ENCODE results near the gene SNAI1. TPM values are rescaled to one million over a fixed set of nuclear protein-coding genes. Genes with fewer than 3 reads are reported as not detected.

The SNAI1 gene
- total RNA-seq, 2 experiments from 2014 or later: 0.37 to 0.47 TPM

- ATAC-seq (no peak), DNase-seq (no peak)
- ChIA-PET CTCF (interaction anchor here (1.1 to 13.9 kb wide), 5 partner anchors 19 to 188 kb away, joined by 3 to 408 read pairs (median 16); no protein-coding TSS in a partner anchor), POLR2A (interaction anchor here (1.3 kb wide), 1 partner anchor 90 kb away, joined by 4 read pairs; no protein-coding TSS in a partner anchor)
- Mint-ChIP-seq H3K4me1 (ENCODE audit: low read depth) (peaks cover 31% of the 10 kb centered on the region), H3K36me3 (ENCODE audit: low read depth) (no peaks in the 10 kb centered on the region), H3K4me3 (peak overlapping the region; percentile 41), H3K27ac (no peak overlapping the region), H3K27me3 (ENCODE audit: low read depth) (peaks cover 20% of the 10 kb centered on the region), H3K9me3 (ENCODE audit: insufficient read depth) (no peaks in the 10 kb centered on the region)
Observed at GRCh38 chr20:49981218-49982071, 1.3 kb upstream of the SNAI1 start.

GRCh38 chr20:49982072-49982345, 771 bp upstream of the SNAI1 start:
- DNase-seq (no peak), ATAC-seq (no peak)
- CTCF ChIA-PET: interaction anchor here (1.1 to 13.9 kb wide), 4 partner anchors 19 to 188 kb away, joined by 3 to 408 read pairs (median 40); no protein-coding TSS in a partner anchor
- POLR2A ChIA-PET: no interaction called here
- Mint-ChIP-seq H3K36me3 (ENCODE audit: low read depth) (no peaks in the 10 kb centered on the region), H3K27me3 (ENCODE audit: low read depth) (peaks cover 20% of the 10 kb centered on the region), H3K4me3 (peak overlapping the region; percentile 41), H3K4me1 (ENCODE audit: low read depth) (peaks cover 31% of the 10 kb centered on the region), H3K27ac (no peak overlapping the region), H3K9me3 (ENCODE audit: insufficient read depth) (no peaks in the 10 kb centered on the region)

GRCh38 chr20:49983123-49983847, 505 bp downstream of the SNAI1 start:
- H3K4me3 Mint-ChIP-seq: peak overlapping the region; percentile 60
- no peak for ATAC-seq
- peaks cover 20% of the 10 kb centered on the region for H3K27me3 Mint-ChIP-seq (ENCODE audit: low read depth)
- ChIA-PET CTCF (interaction anchor here (3.7 to 13.9 kb wide), 2 partner anchors 89 to 186 kb away, joined by 16 to 408 read pairs; no protein-coding TSS in a partner anchor), POLR2A (no interaction called here)
- H3K4me1 Mint-ChIP-seq (ENCODE audit: low read depth): peaks cover 31% of the 10 kb centered on the region
- no peaks in the 10 kb centered on the region for H3K9me3 Mint-ChIP-seq (ENCODE audit: insufficient read depth)
- peak overlapping the region; percentile 25 for H3K27ac Mint-ChIP-seq
- no peak for DNase-seq
- H3K36me3 Mint-ChIP-seq (ENCODE audit: low read depth): no peaks in the 10 kb centered on the region

- ATAC-seq (no peak), DNase-seq (no peak)
- no peaks in the 10 kb centered on the region for H3K9me3 Mint-ChIP-seq (ENCODE audit: insufficient read depth)
- peaks cover 20% of the 10 kb centered on the region for H3K27me3 Mint-ChIP-seq (ENCODE audit: low read depth)
- H3K4me3 Mint-ChIP-seq: peak overlapping the region; percentile 60
- no peaks in the 10 kb centered on the region for H3K36me3 Mint-ChIP-seq (ENCODE audit: low read depth)
- CTCF ChIA-PET: interaction anchor here (1.8 to 13.9 kb wide), 2 partner anchors 88 to 102 kb away, joined by 6 to 408 read pairs; no protein-coding TSS in a partner anchor
- POLR2A ChIA-PET: interaction anchor here (0.5 kb wide), 1 partner anchor 526 kb away, joined by 4 read pairs; the partner anchor contains the start of gene PTPN1
- peaks cover 27% of the 10 kb centered on the region for H3K4me1 Mint-ChIP-seq (ENCODE audit: low read depth)
- H3K27ac Mint-ChIP-seq: no peak overlapping the region
Observed at GRCh38 chr20:49983848-49984408, 1.1 kb downstream of the SNAI1 start.

- ChIA-PET CTCF (interaction anchor here (1.8 to 13.9 kb wide), 2 partner anchors 88 to 101 kb away, joined by 6 to 408 read pairs; no protein-coding TSS in a partner anchor), POLR2A (interaction anchor here (0.5 kb wide), 1 partner anchor 526 kb away, joined by 4 read pairs; the partner anchor contains the start of gene PTPN1)
- Mint-ChIP-seq H3K36me3 (ENCODE audit: low read depth) (no peaks in the 10 kb centered on the region), H3K4me1 (ENCODE audit: low read depth) (peaks cover 31% of the 10 kb centered on the region), H3K27ac (no peak overlapping the region), H3K4me3 (no peak overlapping the region), H3K27me3 (ENCODE audit: low read depth) (peaks cover 20% of the 10 kb centered on the region), H3K9me3 (ENCODE audit: insufficient read depth) (no peaks in the 10 kb centered on the region)
- ATAC-seq (no peak), DNase-seq (no peak)
Observed at GRCh38 chr20:49984426-49985153, 1.8 kb downstream of the SNAI1 start.

GRCh38 chr20:49985157-49985556, 2.4 kb downstream of the SNAI1 start:
- Mint-ChIP-seq H3K4me1 (ENCODE audit: low read depth) (peaks cover 32% of the 10 kb centered on the region), H3K9me3 (ENCODE audit: insufficient read depth) (no peaks in the 10 kb centered on the region), H3K4me3 (no peak overlapping the region), H3K36me3 (ENCODE audit: low read depth) (no peaks in the 10 kb centered on the region), H3K27me3 (ENCODE audit: low read depth) (peaks cover 17% of the 10 kb centered on the region), H3K27ac (no peak overlapping the region)
- ChIA-PET POLR2A (no interaction called here), CTCF (interaction anchor here (1.8 to 13.9 kb wide), 2 partner anchors 87 to 100 kb away, joined by 6 to 408 read pairs; no protein-coding TSS in a partner anchor)
- DNase-seq (no peak), ATAC-seq (no peak)

GRCh38 chr20:49985617-49986016, 2.8 kb downstream of the SNAI1 start:
- ChIA-PET POLR2A (interaction anchor here (1.2 kb wide), 1 partner anchor 86 kb away, joined by 3 read pairs; no protein-coding TSS in a partner anchor), CTCF (interaction anchor here (1.4 to 1.8 kb wide), 2 partner anchors 85 to 100 kb away, joined by 6 to 14 read pairs; no protein-coding TSS in a partner anchor)
- Mint-ChIP-seq H3K27ac (no peak overlapping the region), H3K27me3 (ENCODE audit: low read depth) (peaks cover 14% of the 10 kb centered on the region), H3K4me3 (no peak overlapping the region), H3K36me3 (ENCODE audit: low read depth) (no peaks in the 10 kb centered on the region), H3K9me3 (ENCODE audit: insufficient read depth) (no peaks in the 10 kb centered on the region), H3K4me1 (ENCODE audit: low read depth) (peaks cover 29% of the 10 kb centered on the region)
- ATAC-seq: no peak
- no peak for DNase-seq

- Mint-ChIP-seq H3K27me3 (ENCODE audit: low read depth) (peaks cover 11% of the 10 kb centered on the region), H3K9me3 (ENCODE audit: insufficient read depth) (no peaks in the 10 kb centered on the region), H3K4me3 (no peak overlapping the region), H3K36me3 (ENCODE audit: low read depth) (no peaks in the 10 kb centered on the region), H3K27ac (no peak overlapping the region), H3K4me1 (ENCODE audit: low read depth) (peaks cover 29% of the 10 kb centered on the region)
- no peak for DNase-seq
- ATAC-seq: no peak
- ChIA-PET CTCF (interaction anchor here (1.4 kb wide), 1 partner anchor 85 kb away, joined by 14 read pairs; no protein-coding TSS in a partner anchor), POLR2A (interaction anchor here (1.2 kb wide), 1 partner anchor 85 kb away, joined by 3 read pairs; no protein-coding TSS in a partner anchor)
Observed at GRCh38 chr20:49986049-49986448, 3.3 kb downstream of the SNAI1 start.

- ChIA-PET CTCF (interaction anchor here (0.7 to 1.4 kb wide), 3 partner anchors 9 to 188 kb away, joined by 3 to 14 read pairs (median 5); no protein-coding TSS in a partner anchor), POLR2A (interaction anchor here (1.2 kb wide), 1 partner anchor 84 kb away, joined by 3 read pairs; no protein-coding TSS in a partner anchor)
- Mint-ChIP-seq H3K4me1 (ENCODE audit: low read depth) (peaks cover 26% of the 10 kb centered on the region), H3K27me3 (ENCODE audit: low read depth) (no peaks in the 10 kb centered on the region), H3K4me3 (no peak overlapping the region), H3K27ac (no peak overlapping the region), H3K9me3 (ENCODE audit: insufficient read depth) (no peaks in the 10 kb centered on the region), H3K36me3 (ENCODE audit: low read depth) (no peaks in the 10 kb centered on the region)
- DNase-seq (no peak), ATAC-seq (no peak)
Observed at GRCh38 chr20:49987015-49987867, 4.5 kb downstream of the SNAI1 start.
